ENCODE measurements around the gene NUP214.

DNA sequence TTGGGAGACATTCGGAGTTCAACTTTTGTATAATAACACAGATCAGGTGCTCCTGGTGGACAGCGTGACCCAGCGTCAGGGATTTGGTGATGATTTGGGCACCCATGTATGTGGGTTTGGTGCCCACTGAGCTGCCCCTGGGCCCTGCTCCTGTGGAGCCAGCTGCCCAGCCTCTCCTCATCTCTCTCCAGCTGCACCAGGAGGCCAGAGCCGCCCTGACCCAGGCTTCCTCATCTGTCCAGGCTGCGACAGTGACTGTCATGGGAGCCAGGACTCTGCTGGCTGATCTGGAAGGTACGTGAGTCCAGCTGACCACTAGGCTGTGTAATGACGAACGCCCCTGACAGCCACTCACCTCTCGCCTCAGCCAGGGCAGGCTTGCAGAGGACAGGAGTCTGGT lies 43.5 kb upstream of the NUP214 start:
- TF ChIP-seq RAD21 (IDR thresholded peaks at IDR 0.05; ENCODE audit: low read length) (no peak), CTCF (conservative IDR thresholded peaks at IDR 0.05; ENCODE audit: low read depth, low read length) (no peak), MAZ (IDR thresholded peaks at IDR 0.05; ENCODE audit: borderline replicate concordance, low read depth, low read length) (no peak), MAFK (IDR thresholded peaks at IDR 0.05; ENCODE audit: low read depth, low read length) (no peak), POLR2A (IDR thresholded peaks at IDR 0.05; ENCODE audit: low read depth, low read length) (no peak)
